MCF 10A (cell line): ENCODE measurements around the gene KCNJ9. TPM values are rescaled to one million over a fixed set of nuclear protein-coding genes. Genes with fewer than 3 reads are reported as not detected.
A peak's percentile ranks its signal among the peaks of the same experiment; 100 is the strongest.
"Not testable (repeated sequence)": the region's sequence is repeated elsewhere in the genome, so short reads cannot be mapped to it uniquely, and the experiment has no call there.

Experiments
- BruUV-seq: library from RNA; stranded (reverse); fragments of 400-500 nt; replicated peaks from 2 replicates; lab custom pipeline; 2021; lab: Mats Ljungman, UMichigan
- CTCF ChIA-PET: fragments of 300-600 bp; sonication (Branson Sonifier 250); formaldehyde crosslinking; extraction: SDS; loops from one replicate; lab custom pipeline; 2021; ENCODE audit warnings: antibody characterized with exemption, inconsistent platforms; lab: Yijun Ruan, JAX
- POLR2A ChIA-PET: fragments of 300-600, 350-650 bp; sonication (Branson Sonifier 250); formaldehyde crosslinking; extraction: SDS; loops from one replicate; lab custom pipeline; 2020; ENCODE audit warnings: antibody characterized with exemption, inconsistent platforms; lab: Yijun Ruan, JAX
- DNase-seq: peaks from one replicate; pipeline ENCODE4 v3.0.0-alpha.2; 2018; ENCODE audit not compliant: unreplicated experiment
- H3K27ac Mint-ChIP-seq: one replicate; pipeline ENCODE4 v1.8.0; 2022; ENCODE audit warnings: mild to moderate bottlenecking, low read depth, mixed read lengths; ENCODE audit not compliant: unreplicated experiment
- H3K27me3 Mint-ChIP-seq: one replicate; pipeline ENCODE4 v1.8.0; 2022; ENCODE audit warnings: mixed read lengths; ENCODE audit not compliant: insufficient read depth, unreplicated experiment
- H3K36me3 Mint-ChIP-seq: one replicate; pipeline ENCODE4 v1.8.0; 2022; ENCODE audit warnings: mild to moderate bottlenecking, moderate library complexity, mixed read lengths; ENCODE audit not compliant: insufficient read depth, unreplicated experiment
- H3K4me1 Mint-ChIP-seq: one replicate; pipeline ENCODE4 v1.8.0; 2022; ENCODE audit warnings: mixed read lengths; ENCODE audit not compliant: insufficient read depth, unreplicated experiment
- H3K4me3 Mint-ChIP-seq: one replicate; pipeline ENCODE4 v1.8.0; 2022; ENCODE audit warnings: mild to moderate bottlenecking, moderate library complexity, mixed read lengths; ENCODE audit not compliant: unreplicated experiment
- H3K9me3 Mint-ChIP-seq: one replicate; pipeline ENCODE4 v1.8.0; 2022; ENCODE audit warnings: mixed read lengths; ENCODE audit not compliant: unreplicated experiment
- intact Hi-C: fragments of 100-400 bp; cut with micrococcal nuclease; formaldehyde crosslinking; loops from 2 replicates; pipeline ENCODE4 v1.14.1; 2022
- total RNA-seq: library from RNA; stranded (reverse); gene quantifications from 2 replicates; pipeline ENCODE4 v1.2.3, GENCODE V29; 2022
- TF ChIP-seq, protein P1 (sequence below): fragments of 200-600 bp; IDR thresholded peaks from one replicate; pipeline ENCODE4 v1.8.0; 2022; ENCODE audit warnings: antibody characterized with exemption, mild to moderate bottlenecking; ENCODE audit not compliant: unreplicated experiment

The KCNJ9 gene
- total RNA-seq, 1 experiment from 2014 or later, result 0.07 TPM

- BruUV-seq, result no TSS peak
- Mint-ChIP-seq H3K27me3 (peaks cover 71% of the 10 kb centered on the region), H3K4me1 (peaks cover 16% of the 10 kb centered on the region)
Measured at GRCh38 chr1:160047111-160047991, 34.0 kb upstream of the KCNJ9 start.

GRCh38 chr1:160048335-160048734 is 33.0 kb upstream of the KCNJ9 start:
- Mint-ChIP-seq H3K36me3 (no peaks in the 10 kb centered on the region), H3K4me1 (peaks cover 16% of the 10 kb centered on the region), H3K27ac (no peak overlapping the region), H3K9me3 (no peaks in the 10 kb centered on the region), H3K27me3 (peaks cover 81% of the 10 kb centered on the region), H3K4me3 (no peak overlapping the region)
- ChIA-PET POLR2A (interaction anchor here (1.0 to 6.5 kb wide), 4 partner anchors 16 to 49 kb away, joined by 3 to 49 read pairs (median 8); partner anchors contain the start of genes IGSF8 and PIGM), CTCF (interaction anchor here (0.5 to 49.6 kb wide), 5 partner anchors 12 to 382 kb away, joined by 3 to 1546 read pairs (median 3); partner anchors contain the start of genes IGSF8, KCNJ10 and KCNJ9)
- intact Hi-C loops, result loop anchor here (10.0 kb wide), 1 partner anchor 326 kb away; no protein-coding TSS in a partner anchor
- TF ChIP-seq, protein P1, sequence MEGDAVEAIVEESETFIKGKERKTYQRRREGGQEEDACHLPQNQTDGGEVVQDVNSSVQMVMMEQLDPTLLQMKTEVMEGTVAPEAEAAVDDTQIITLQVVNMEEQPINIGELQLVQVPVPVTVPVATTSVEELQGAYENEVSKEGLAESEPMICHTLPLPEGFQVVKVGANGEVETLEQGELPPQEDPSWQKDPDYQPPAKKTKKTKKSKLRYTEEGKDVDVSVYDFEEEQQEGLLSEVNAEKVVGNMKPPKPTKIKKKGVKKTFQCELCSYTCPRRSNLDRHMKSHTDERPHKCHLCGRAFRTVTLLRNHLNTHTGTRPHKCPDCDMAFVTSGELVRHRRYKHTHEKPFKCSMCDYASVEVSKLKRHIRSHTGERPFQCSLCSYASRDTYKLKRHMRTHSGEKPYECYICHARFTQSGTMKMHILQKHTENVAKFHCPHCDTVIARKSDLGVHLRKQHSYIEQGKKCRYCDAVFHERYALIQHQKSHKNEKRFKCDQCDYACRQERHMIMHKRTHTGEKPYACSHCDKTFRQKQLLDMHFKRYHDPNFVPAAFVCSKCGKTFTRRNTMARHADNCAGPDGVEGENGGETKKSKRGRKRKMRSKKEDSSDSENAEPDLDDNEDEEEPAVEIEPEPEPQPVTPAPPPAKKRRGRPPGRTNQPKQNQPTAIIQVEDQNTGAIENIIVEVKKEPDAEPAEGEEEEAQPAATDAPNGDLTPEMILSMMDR, result no peak
- BruUV-seq, result no TSS peak
- DNase-seq, result no peak

More at GRCh38 chr1:160047111-160047991, 34.0 kb upstream of the KCNJ9 start:
- POLR2A ChIA-PET, result interaction anchor here (0.8 to 6.5 kb wide), 8 partner anchors 10 to 50 kb away, joined by 3 to 49 read pairs (median 7); partner anchors contain the start of genes IGSF8 and PIGM
- H3K27ac Mint-ChIP-seq, result no peak overlapping the region
- TF ChIP-seq, protein P1, result no peak
- H3K9me3 Mint-ChIP-seq, result no peaks in the 10 kb centered on the region
- CTCF ChIA-PET, result interaction anchor here (0.6 to 49.6 kb wide), 36 partner anchors 8 to 577 kb away, joined by 3 to 1546 read pairs (median 4); partner anchors contain the start of genes CASQ1, IGSF8, KCNJ10 and KCNJ9
- DNase-seq, result no peak
- intact Hi-C loops, result loop anchor here (10.0 kb wide), 1 partner anchor 327 kb away; no protein-coding TSS in a partner anchor
- no peaks in the 10 kb centered on the region for H3K36me3 Mint-ChIP-seq
- no peak overlapping the region for H3K4me3 Mint-ChIP-seq

GRCh38 chr1:160049101-160049500 is 32.2 kb upstream of the KCNJ9 start:
- Mint-ChIP-seq H3K4me1 (peaks cover 16% of the 10 kb centered on the region), H3K9me3 (no peaks in the 10 kb centered on the region), H3K36me3 (no peaks in the 10 kb centered on the region), H3K4me3 (no peak overlapping the region), H3K27me3 (peaks cover 88% of the 10 kb centered on the region), H3K27ac (no peak overlapping the region)
- CTCF ChIA-PET, result interaction anchor here (0.5 to 49.6 kb wide), 3 partner anchors 9 to 32 kb away, joined by 3 to 1546 read pairs (median 3); partner anchors contain the start of genes IGSF8, KCNJ10 and KCNJ9
- BruUV-seq, result no TSS peak
- TF ChIP-seq, protein P1, result no peak
- no peak for DNase-seq
- POLR2A ChIA-PET, result interaction anchor here (1.0 to 2.9 kb wide), 2 partner anchors 15 to 49 kb away, joined by 3 to 13 read pairs; partner anchors contain the start of gene IGSF8
- intact Hi-C loops, result loop anchor here (10.0 kb wide), 1 partner anchor 326 kb away; no protein-coding TSS in a partner anchor

GRCh38 chr1:160050182-160050581 is 31.2 kb upstream of the KCNJ9 start:
- BruUV-seq, H3K4me3 Mint-ChIP-seq, H3K36me3 Mint-ChIP-seq, H3K9me3 Mint-ChIP-seq, intact Hi-C loops, H3K27ac Mint-ChIP-seq: not testable (repeated sequence)
- H3K27me3 Mint-ChIP-seq, result peaks cover 93% of the 10 kb centered on the region
- CTCF ChIA-PET, result interaction anchor here (0.6 to 49.6 kb wide), 7 partner anchors 9 to 1942 kb away, joined by 3 to 1546 read pairs (median 3); partner anchors contain the start of genes IGSF8, KCNJ10 and KCNJ9
- H3K4me1 Mint-ChIP-seq, result peaks cover 16% of the 10 kb centered on the region
- DNase-seq, result peak; percentile 43
- POLR2A ChIA-PET, result interaction anchor here (0.6 to 1.4 kb wide), 3 partner anchors 17 to 27 kb away, joined by 3 to 7 read pairs (median 4); partner anchors contain the start of gene PIGM
